Measurements from ENCODE around the gene HMG20B.

- TF ChIP-seq CTCF (IDR thresholded peaks at IDR 0.05 in 4 of 5, conservative IDR thresholded peaks at IDR 0.05 in 1 of 5) (no peak), POLR2A (IDR thresholded peaks at IDR 0.05) (no peak)
Measured at GRCh38 chr19:3545669-3546034, 27.1 kb upstream of the HMG20B start.
